K562 (cell line): ENCODE measurements around the gene MLX. TPM values are rescaled to one million over a fixed set of nuclear protein-coding genes. Genes with fewer than 3 reads are reported as not detected.
A peak's percentile ranks its signal among the peaks of the same experiment; 100 is the strongest.

Experiments used
- ATAC-seq: fragments of 200-7000 bp; cut with Tn5 transposase; 3 replicates; pipeline ENCODE4 v1.9.1; 2020; ENCODE audit warnings: moderate library complexity
- BruUV-seq: library from RNA; stranded (reverse); fragments of 400-500 nt; replicated peaks from 2 replicates; lab custom pipeline; 2021; lab: Mats Ljungman, UMichigan
- CTCF ChIA-PET: fragments of 300-600 bp; formaldehyde crosslinking; extraction: SDS; loops from one replicate; lab custom pipeline; 2021; ENCODE audit warnings: low intra/inter-chr PET ratio; lab: Yijun Ruan, JAX
- POLR2A ChIA-PET: fragments of 300-600, 350-650 bp; sonication (Branson Sonifier 250); formaldehyde crosslinking; extraction: SDS; loops from one replicate; lab custom pipeline; 2021; ENCODE audit warnings: antibody characterized with exemption, inconsistent platforms; lab: Yijun Ruan, JAX
- DNase-seq, 4 experiments: peaks; one replicate each; pipeline versions ENCODE4 v3.0.0 to v3.0.0-alpha.2; 2011 to 2018; ENCODE audit warnings: low spot score in 3 of 4, mixed read lengths in 3 of 4; ENCODE audit errors: extremely low read depth in 1 of 4
- FAIRE-seq: peaks from 2 replicates; lab custom pipeline; 2011; peaks lifted over from hg19 to GRCh38; lab: Jason Lieb, UNC
- H2AFZ ChIP-seq: 2 replicates; pipeline ENCODE4 v1.6.0; 2011; ENCODE audit warnings: low read depth, low read length, control low read depth, inconsistent platforms
- H3K27ac ChIP-seq: fragments of 200-600 bp; 3 replicates; pipeline ENCODE4 v1.8.0; 2011; ENCODE audit warnings: low read depth, mild to moderate bottlenecking, control low read depth, inconsistent platforms, low read length, moderate library complexity, mixed read lengths; ENCODE audit errors: extremely low read depth
- H3K27me3 ChIP-seq, 2 experiments: fragments of 300-600 bp in 1 of 2; 2 replicates in 1 of 2; 3 replicates in 1 of 2; pipeline versions ENCODE4 v1.6.0 to v1.8.0; 2011; ENCODE audit warnings: inconsistent platforms in 2 of 2, low read length in 2 of 2, mild to moderate bottlenecking in 1 of 2, mixed read lengths in 1 of 2, moderate library complexity in 1 of 2; ENCODE audit not compliant: control insufficient read depth in 2 of 2, insufficient read depth in 2 of 2
- H3K36me3 ChIP-seq: fragments of 300-600 bp; 3 replicates; pipeline ENCODE4 v1.8.0; 2011; ENCODE audit warnings: mild to moderate bottlenecking, low read length, inconsistent platforms; ENCODE audit not compliant: control insufficient read depth, insufficient read depth
- H3K4me1 ChIP-seq, 2 experiments: fragments of 200-600 bp in 1 of 2; replicated peaks in 1 of 2; 2 replicates in 1 of 2; 3 replicates in 1 of 2; pipeline versions ENCODE4 v1.5.1 to v1.8.0; 2011; ENCODE audit warnings: inconsistent platforms in 2 of 2, low read length in 2 of 2, mild to moderate bottlenecking in 1 of 2, mixed read lengths in 1 of 2, moderate library complexity in 1 of 2; ENCODE audit not compliant: control insufficient read depth in 2 of 2, insufficient read depth in 2 of 2
- H3K4me2 ChIP-seq: 2 replicates; pipeline ENCODE4 v1.6.1; 2011; ENCODE audit warnings: low read length, control low read depth, inconsistent platforms, mixed read lengths; ENCODE audit not compliant: insufficient read depth
- H3K4me3 ChIP-seq: fragments of 200-600 bp; sonication (generic), shearing (Covaris generic); 2 replicates; pipeline ENCODE4 v1.5.1; 2016; ENCODE audit warnings: control low read depth, inconsistent platforms
- H3K79me2 ChIP-seq: fragments of 200-600 bp; 3 replicates; pipeline ENCODE4 v1.8.0; 2011; ENCODE audit warnings: low read length, inconsistent platforms; ENCODE audit not compliant: control insufficient read depth, insufficient read depth
- H3K9ac ChIP-seq, 2 experiments: 2 replicates each; pipeline versions ENCODE4 v1.6.0 to v1.6.1; 2011; ENCODE audit warnings: low read depth in 2 of 2, low read length in 2 of 2, control low read depth in 1 of 2, inconsistent platforms in 1 of 2, mild to moderate bottlenecking in 1 of 2, mixed read lengths in 1 of 2; ENCODE audit not compliant: insufficient read depth in 1 of 2
- H3K9me1 ChIP-seq: one replicate; pipeline ENCODE4 v1.6.0; 2011; ENCODE audit warnings: inconsistent platforms, mild to moderate bottlenecking, low read length, moderate library complexity; ENCODE audit not compliant: control insufficient read depth, insufficient read depth
- H3K9me3 ChIP-seq: replicated peaks from 2 replicates; pipeline ENCODE4 v1.5.1; 2011; ENCODE audit warnings: low read depth, low read length, inconsistent platforms; ENCODE audit not compliant: control insufficient read depth, insufficient read depth
- H4K20me1 ChIP-seq: replicated peaks from 2 replicates; pipeline ENCODE4 v1.6.1; 2011; ENCODE audit warnings: low read length, inconsistent platforms, mixed read lengths; ENCODE audit not compliant: control insufficient read depth, insufficient read depth
- CBFB ChIP-seq: sonication (generic); formaldehyde crosslinking; IDR thresholded peaks from 2 replicates; pipeline ENCODE4 v1.4.0; 2020; ENCODE audit warnings: mild to moderate bottlenecking, missing genetic modification reagents
- HNRNPUL1 ChIP-seq: fragments of 200-400 bp; formaldehyde crosslinking; IDR thresholded peaks from 2 replicates; pipeline ENCODE4 v1.6.1; 2017; ENCODE audit warnings: low read length
- LEF1 ChIP-seq: fragments of 450-650 bp; IDR thresholded peaks from 2 replicates; pipeline ENCODE4 v1.6.1; 2016; ENCODE audit warnings: mild to moderate bottlenecking
- MAZ ChIP-seq, 2 experiments: fragments of 450-650 bp in 1 of 2; sonication (generic) in 1 of 2; formaldehyde crosslinking; IDR thresholded peaks in 1 of 2; conservative IDR thresholded peaks in 1 of 2; 2 replicates each; pipeline versions ENCODE4 v1.4.0 to v1.5.0; 2020; ENCODE audit warnings: mild to moderate bottlenecking in 1 of 2, missing genetic modification reagents in 1 of 2
- OTX1 ChIP-seq: fragments of 450-650 bp; formaldehyde crosslinking; IDR thresholded peaks from 2 replicates; pipeline ENCODE4 v1.4.0; 2022; ENCODE audit warnings: mild to moderate bottlenecking
- POLR2G ChIP-seq: fragments of 200-400 bp; formaldehyde crosslinking; IDR thresholded peaks from 2 replicates; pipeline ENCODE4 v1.6.1; 2017; ENCODE audit warnings: low read depth, mild to moderate bottlenecking, antibody characterized with exemption, low read length, moderate library complexity
- ZBTB33 ChIP-seq: sonication (generic); formaldehyde crosslinking; IDR thresholded peaks from 2 replicates; pipeline ENCODE4 v1.8.1; 2023; ENCODE audit warnings: mild to moderate bottlenecking, missing genetic modification reagents
- WGBS: fragments of 100-300 bp; shearing (Covaris generic); methylation state at CpG from one replicate; pipeline ENCODE4 v1.1.6; 2016; ENCODE audit warnings: low coverage, mixed read lengths; ENCODE audit not compliant: insufficient coverage; ENCODE audit errors: missing lambda C conversion rate; 5-methylcytosine and 5-hydroxymethylcytosine counted together
- in situ Hi-C: fragments of 300-500 bp; cut with MboI; formaldehyde crosslinking; loops from 4 replicates; pipeline ENCODE4 v1.15.0; 2018; ENCODE audit warnings: inconsistent platforms, mixed read lengths
- intact Hi-C: fragments of 100-400 bp; cut with micrococcal nuclease; formaldehyde crosslinking; loops from 2 replicates; pipeline ENCODE4 v1.14.2; 2022
- polyA plus RNA-seq, 8 experiments: library from polyadenylated mRNA; depleted of rRNA in 4 of 8; stranded (reverse) in 5 of 8; unstranded in 3 of 8; fragments of >200 nt; fragmentation: Nextera tagmentation in 2 of 8; fragmentation: Illumina TruSeq in 1 of 8; extraction: Ambion mirVana in 2 of 8; extraction: Trizol in 1 of 8; gene quantifications; 2 replicates each; pipeline versions ENCODE4 v1.2.1 to v1.2.3, GENCODE V29; 2011 to 2014; ENCODE audit warnings: inconsistent platforms in 1 of 8, missing spikeins in 1 of 8
- total RNA-seq, 7 experiments: library from RNA; depleted of rRNA in 6 of 7; stranded (reverse); fragments of >200 nt in 6 of 7; fragmentation: Illumina TruSeq in 2 of 7; extraction: Trizol in 2 of 7; gene quantifications; 2 replicates each; pipeline versions ENCODE4 v1.2.1 to v1.2.3, GENCODE V29; 2011 to 2021; ENCODE audit warnings: low replicate concordance in 1 of 7
- TF ChIP-seq, protein P1 (sequence below): sonication (generic); IDR thresholded peaks from 2 replicates; pipeline ENCODE4 v1.6.1; 2016

MLX gene
- total and polyA plus RNA-seq, 9 of the 15 experiments (the other 6 are each of a cell fraction or from before 2014, with no cell fraction given) = 42.9 to 100 (median 58.9) TPM

- TF ChIP-seq, protein P1, sequence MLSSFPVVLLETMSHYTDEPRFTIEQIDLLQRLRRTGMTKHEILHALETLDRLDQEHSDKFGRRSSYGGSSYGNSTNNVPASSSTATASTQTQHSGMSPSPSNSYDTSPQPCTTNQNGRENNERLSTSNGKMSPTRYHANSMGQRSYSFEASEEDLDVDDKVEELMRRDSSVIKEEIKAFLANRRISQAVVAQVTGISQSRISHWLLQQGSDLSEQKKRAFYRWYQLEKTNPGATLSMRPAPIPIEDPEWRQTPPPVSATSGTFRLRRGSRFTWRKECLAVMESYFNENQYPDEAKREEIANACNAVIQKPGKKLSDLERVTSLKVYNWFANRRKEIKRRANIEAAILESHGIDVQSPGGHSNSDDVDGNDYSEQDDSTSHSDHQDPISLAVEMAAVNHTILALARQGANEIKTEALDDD = no peak
- TF ChIP-seq OTX1 (CRISPR knock-in tag) = no peak
- no peak for TF ChIP-seq HNRNPUL1
Observed at GRCh38 chr17:42547001-42547461, 19.9 kb upstream of the MLX start (continued).

GRCh38 chr17:42547698-42548069 lies 19.2 kb upstream of the MLX start:
- ChIA-PET POLR2A (interaction anchor here (0.5 to 0.9 kb wide), 3 partner anchors 22 to 739 kb away, joined by 3 read pairs; no protein-coding TSS in a partner anchor), CTCF (no interaction called here)
- Histone ChIP-seq H3K79me2 (no peaks in the 10 kb centered on the region), H3K4me3 (no peak overlapping the region), H3K36me3 (peaks cover 14% of the 10 kb centered on the region; the same call in 1 of the 3 replicates), H3K27ac (no peak overlapping the region), H3K27me3 (no peaks in the 10 kb centered on the region), H3K9me3 (no peaks in the 10 kb centered on the region), H3K4me2 (no peak overlapping the region), H2AFZ (no peak overlapping the region), H3K9me1 (no peaks in the 10 kb centered on the region), H4K20me1 (no peaks in the 10 kb centered on the region), H3K4me1 (peaks cover 0 to 35% of the 10 kb centered on the region in 2 experiments; a peak in 3 of 5 replicates), H3K9ac (peak overlapping the region in 1 of 2 experiments; percentile 68; a peak in 2 of 4 replicates)
- no peak for DNase-seq
- no peak for FAIRE-seq
- ATAC-seq = no peak
- intact Hi-C loops = no loop called here
- in situ Hi-C loops = no loop called here
- no TSS peak for BruUV-seq
- TF ChIP-seq POLR2G (peak; percentile 1; the same call in 1 of the 2 replicates), MAZ (CRISPR knock-in tag; conservative IDR thresholded peaks at IDR 0.05 in 1 of 2, IDR thresholded peaks at IDR 0.05 in 1 of 2) (no peak), LEF1 (no peak), ZBTB33 (peak; percentile 71; the same call in 1 of the 2 replicates), CBFB (no peak)
- 96% methylated on average over 14 of the region's 14 CpGs for WGBS
